Measurements from ENCODE around the gene PSMA3. TPM values are rescaled to one million over a fixed set of nuclear protein-coding genes. Genes with fewer than 3 reads are reported as not detected.

PSMA3 gene
- total and polyA plus RNA-seq, 2 of the 8 experiments (the other 6 are each of a cell fraction or from before 2014, with no cell fraction given) = 285 to 507 TPM

DNA sequence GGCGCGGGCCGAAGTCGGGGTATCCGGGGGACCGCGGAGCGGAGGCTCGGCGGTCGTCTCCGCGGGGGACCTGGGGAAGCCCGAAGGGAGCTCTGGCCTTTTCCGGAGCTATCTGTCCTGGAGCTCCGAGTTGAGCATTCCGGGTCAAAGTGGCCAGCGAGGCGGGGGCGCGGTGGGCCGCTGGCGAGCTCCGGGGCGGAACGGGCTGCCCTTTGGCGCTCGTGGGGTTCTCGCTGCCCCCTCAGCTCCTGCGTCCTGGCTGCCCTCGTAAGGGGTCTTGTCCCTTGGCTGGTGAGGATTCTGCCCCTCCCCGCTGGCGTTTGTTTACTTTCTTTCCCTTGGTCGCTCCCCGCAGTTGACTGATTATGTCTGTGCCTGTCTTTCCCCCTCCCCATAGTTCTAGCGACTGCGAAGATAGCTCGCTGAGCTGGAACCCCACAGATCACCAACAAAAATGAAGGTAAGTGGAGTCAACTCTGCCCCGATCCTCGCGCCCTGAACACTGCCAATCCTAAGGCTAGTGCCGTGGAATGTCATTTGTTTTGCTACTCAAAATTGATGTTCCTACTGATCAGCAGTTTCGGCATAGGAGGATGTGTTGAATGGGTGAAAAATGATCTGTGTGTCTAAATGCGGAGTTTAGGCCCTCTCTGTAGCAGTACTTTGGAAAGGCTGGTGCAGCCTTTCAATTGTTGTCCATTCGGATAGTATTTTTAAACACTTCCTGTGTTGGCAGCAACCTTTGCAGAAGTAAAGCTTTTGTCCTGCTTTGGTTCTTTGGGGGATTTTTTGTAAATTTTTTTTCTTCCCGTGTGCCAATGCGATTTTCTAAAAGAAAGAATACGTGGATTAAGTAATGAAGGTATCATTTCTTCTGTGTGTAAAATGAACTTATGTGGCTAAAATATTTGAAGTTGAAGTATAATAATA is 55.0 kb downstream of the PSMA3 start:
- no peak for FAIRE-seq
- TF ChIP-seq, protein P1, sequence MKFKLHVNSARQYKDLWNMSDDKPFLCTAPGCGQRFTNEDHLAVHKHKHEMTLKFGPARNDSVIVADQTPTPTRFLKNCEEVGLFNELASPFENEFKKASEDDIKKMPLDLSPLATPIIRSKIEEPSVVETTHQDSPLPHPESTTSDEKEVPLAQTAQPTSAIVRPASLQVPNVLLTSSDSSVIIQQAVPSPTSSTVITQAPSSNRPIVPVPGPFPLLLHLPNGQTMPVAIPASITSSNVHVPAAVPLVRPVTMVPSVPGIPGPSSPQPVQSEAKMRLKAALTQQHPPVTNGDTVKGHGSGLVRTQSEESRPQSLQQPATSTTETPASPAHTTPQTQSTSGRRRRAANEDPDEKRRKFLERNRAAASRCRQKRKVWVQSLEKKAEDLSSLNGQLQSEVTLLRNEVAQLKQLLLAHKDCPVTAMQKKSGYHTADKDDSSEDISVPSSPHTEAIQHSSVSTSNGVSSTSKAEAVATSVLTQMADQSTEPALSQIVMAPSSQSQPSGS (IDR thresholded peaks at IDR 0.05; ENCODE audit: low read length) = no peak
- TF ChIP-seq SP4 (IDR thresholded peaks at IDR 0.05; ENCODE audit: low read length) = no peak
- no peak for TF ChIP-seq CTBP2 (IDR thresholded peaks at IDR 0.05; ENCODE audit: borderline replicate concordance, insufficient read depth, insufficient read length, low read length)
- no peak for TF ChIP-seq TCF12 (IDR thresholded peaks at IDR 0.05; ENCODE audit: low read depth, low read length)
- no peak for TF ChIP-seq YY1 (IDR thresholded peaks at IDR 0.05; ENCODE audit: low read depth, low read length)
- TF ChIP-seq, protein P2, sequence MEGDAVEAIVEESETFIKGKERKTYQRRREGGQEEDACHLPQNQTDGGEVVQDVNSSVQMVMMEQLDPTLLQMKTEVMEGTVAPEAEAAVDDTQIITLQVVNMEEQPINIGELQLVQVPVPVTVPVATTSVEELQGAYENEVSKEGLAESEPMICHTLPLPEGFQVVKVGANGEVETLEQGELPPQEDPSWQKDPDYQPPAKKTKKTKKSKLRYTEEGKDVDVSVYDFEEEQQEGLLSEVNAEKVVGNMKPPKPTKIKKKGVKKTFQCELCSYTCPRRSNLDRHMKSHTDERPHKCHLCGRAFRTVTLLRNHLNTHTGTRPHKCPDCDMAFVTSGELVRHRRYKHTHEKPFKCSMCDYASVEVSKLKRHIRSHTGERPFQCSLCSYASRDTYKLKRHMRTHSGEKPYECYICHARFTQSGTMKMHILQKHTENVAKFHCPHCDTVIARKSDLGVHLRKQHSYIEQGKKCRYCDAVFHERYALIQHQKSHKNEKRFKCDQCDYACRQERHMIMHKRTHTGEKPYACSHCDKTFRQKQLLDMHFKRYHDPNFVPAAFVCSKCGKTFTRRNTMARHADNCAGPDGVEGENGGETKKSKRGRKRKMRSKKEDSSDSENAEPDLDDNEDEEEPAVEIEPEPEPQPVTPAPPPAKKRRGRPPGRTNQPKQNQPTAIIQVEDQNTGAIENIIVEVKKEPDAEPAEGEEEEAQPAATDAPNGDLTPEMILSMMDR (IDR thresholded peaks at IDR 0.05; ENCODE audit: control extremely low read depth in 1 of 3, insufficient read depth in 1 of 3, low read depth in 1 of 3, low read length in 3 of 3) = no peak

More for the DNA sequence above, 55.0 kb downstream of the PSMA3 start:
- no peaks in the 10 kb centered on the region for H3K27me3 ChIP-seq (replicated peaks in 1 of 4; ENCODE audit: control insufficient read depth in 3 of 4, extremely low read depth in 1 of 4, insufficient read depth in 3 of 4, low read length in 3 of 4)
- peak overlapping the region; percentile 87 to 96 for H3K4me2 ChIP-seq (ENCODE audit: insufficient read depth in 1 of 2, low read depth in 2 of 2, low read length in 2 of 2)
- peak overlapping the region; percentile 26; the same call in 1 of the 2 replicates for H2BK5ac ChIP-seq (ENCODE audit: low read depth, low read length)
- H3K4me1 ChIP-seq (replicated peaks in 1 of 4; ENCODE audit: control insufficient read depth in 3 of 4, insufficient read depth in 4 of 4, low read length in 3 of 4) = peaks cover 0 to 3% (median 0%) of the 10 kb centered on the region in 4 experiments; a peak in 2 of 7 replicates
- H3K9me3 ChIP-seq (ENCODE audit: insufficient read depth in 2 of 2, low read depth in 1 of 2, low read length in 1 of 2) = no peaks in the 10 kb centered on the region
- H2AFZ ChIP-seq (ENCODE audit: low read length) = peak overlapping the region; percentile 69; the same call in 1 of the 2 replicates
- peaks cover 14 to 56% of the 10 kb centered on the region in 2 experiments for H3K79me2 ChIP-seq (ENCODE audit: control insufficient read depth in 1 of 2, insufficient read depth in 2 of 2, low read length in 2 of 2)
- peak overlapping the region; percentile 81 to 94 (median 92) for H3K4me3 ChIP-seq (ENCODE audit: extremely low read depth in 1 of 4, insufficient read depth in 2 of 4, low read depth in 3 of 4, low read length in 4 of 4)
- H2BK120ac ChIP-seq (replicated peaks; ENCODE audit: low read depth, low read length) = no peak overlapping the region
- no peak overlapping the region for H4K91ac ChIP-seq (replicated peaks; ENCODE audit: insufficient read length, low read length)
- CTCF ChIA-PET (ENCODE audit: partially characterized antibody) = interaction anchor here (1.2 kb wide), 1 partner anchor 134 kb away, joined by 5 read pairs; no protein-coding TSS in a partner anchor
- no peak overlapping the region for H2BK12ac ChIP-seq (ENCODE audit: low read depth, low read length)
- peak in 1 of 2 experiments; percentile 67 for DNase-seq (ENCODE audit: low read depth in 1 of 2, low spot score in 2 of 2)
- H3K79me1 ChIP-seq (ENCODE audit: low read depth, low read length) = no peaks in the 10 kb centered on the region; the same call in 1 of the 2 replicates
- no peak overlapping the region for H3K4ac ChIP-seq (replicated peaks; ENCODE audit: insufficient read length, low read depth, low read length)
- no peak overlapping the region for H2AK5ac ChIP-seq (ENCODE audit: low read depth, low read length)
- peak overlapping the region; percentile 16; the same call in 1 of the 2 replicates for H4K8ac ChIP-seq (ENCODE audit: extremely low read depth, insufficient read depth, low read length)
- no peak overlapping the region for H3K18ac ChIP-seq (ENCODE audit: extremely low read depth, low read length)
- peaks cover 2% of the 10 kb centered on the region in 2 experiments for H4K20me1 ChIP-seq (replicated peaks in 1 of 2; ENCODE audit: control insufficient read depth in 1 of 2, insufficient read depth in 2 of 2, low read length in 2 of 2)
- H3K27ac ChIP-seq (ENCODE audit: low read depth, low read length) = 0 out of 2 replicates have a peak overlapping the region, but pooled peaks have one; percentile 29
- no peak overlapping the region for H2BK20ac ChIP-seq (ENCODE audit: low read length)
- no peak overlapping the region for H3K23ac ChIP-seq (ENCODE audit: insufficient read length)
- no peak overlapping the region for H3K14ac ChIP-seq (ENCODE audit: insufficient read length)
- peaks cover under 1 to 21% (median 6%) of the 10 kb centered on the region in 4 experiments; a peak in 4 of 8 replicates for H3K36me3 ChIP-seq (ENCODE audit: control insufficient read depth in 2 of 4, insufficient read depth in 4 of 4, low read length in 3 of 4)
- POLR2A ChIA-PET (ENCODE audit: partially characterized antibody) = interaction anchor here (0.7 to 3.2 kb wide), 11 partner anchors 8 to 128 kb away, joined by 3 to 34 read pairs (median 16); partner anchors contain the start of genes ACTR10, KIAA0586, PSMA3 and TIMM9
- H3K9ac ChIP-seq (replicated peaks in 1 of 4; ENCODE audit: extremely low read depth in 1 of 4, low read depth in 3 of 4, low read length in 3 of 4) = peak overlapping the region; percentile 36 to 84 (median 60)
- no peak overlapping the region for H3K56ac ChIP-seq (replicated peaks; ENCODE audit: insufficient read length, low read depth, low read length)
- H3K23me2 ChIP-seq (ENCODE audit: low read depth, low read length) = peaks cover 5% of the 10 kb centered on the region
- peak overlapping the region; percentile 35 for H4K5ac ChIP-seq (ENCODE audit: insufficient read length, low read depth, low read length)
- H2BK15ac ChIP-seq (ENCODE audit: low read length) = no peak overlapping the region
- 16% methylated on average over 31 of the region's 48 CpGs; no CpG with 5 or more reads in 1 of the 2 experiments for WGBS, 2 experiments (ENCODE audit: extremely low coverage in 1 of 2, insufficient coverage in 1 of 2, insufficient read length in 1 of 2, insufficient replicate concordance in 2 of 2, low coverage in 1 of 2, low lambda C conversion rate in 2 of 2, missing lambda C conversion rate in 1 of 2)
